HepG2 (cell line): ENCODE results near the gene SMARCC1.

ENCODE experiments used
- CC2D1A ChIP-seq: sonication (generic); formaldehyde crosslinking; IDR thresholded peaks from 2 replicates; pipeline ENCODE4 v1.8.1; 2023; ENCODE audit warnings: mild to moderate bottlenecking, missing genetic modification reagents
- FOXM1 ChIP-seq: sonication (generic); formaldehyde crosslinking; IDR thresholded peaks from 2 replicates; pipeline ENCODE4 v1.5.0; 2020; ENCODE audit warnings: missing genetic modification reagents
- KDM1A ChIP-seq: IDR thresholded peaks from 2 replicates; pipeline ENCODE4 v1.6.1; 2016; ENCODE audit warnings: missing compliant biosample characterization
- KLF11 ChIP-seq: IDR thresholded peaks from 2 replicates; pipeline ENCODE4 v1.6.1; 2016; ENCODE audit warnings: missing compliant biosample characterization
- MAFG ChIP-seq: sonication (generic); formaldehyde crosslinking; IDR thresholded peaks from 2 replicates; pipeline ENCODE4 v1.5.1; 2020; ENCODE audit warnings: mild to moderate bottlenecking, missing genetic modification reagents
- POLR2A ChIP-seq, 2 experiments: IDR thresholded peaks; 2 replicates each; pipeline ENCODE4 v1.6.1; 2011; ENCODE audit warnings: low read depth in 2 of 2, low read length in 2 of 2, mild to moderate bottlenecking in 1 of 2, moderate library complexity in 1 of 2; ENCODE audit not compliant: insufficient read depth in 1 of 2
- POLR2AphosphoS5 ChIP-seq: IDR thresholded peaks from 2 replicates; pipeline ENCODE4 v1.6.1; 2012; ENCODE audit warnings: low read depth, low read length
- ZFP36L1 ChIP-seq: sonication (generic); formaldehyde crosslinking; IDR thresholded peaks from 2 replicates; pipeline ENCODE4 v1.8.0; 2022; ENCODE audit warnings: mild to moderate bottlenecking, missing genetic modification reagents, moderate library complexity
- ZNF431 ChIP-seq: sonication (generic); formaldehyde crosslinking; IDR thresholded peaks from 2 replicates; pipeline ENCODE4 v1.9.0; 2022; ENCODE audit warnings: missing genetic modification reagents, low read depth, mild to moderate bottlenecking, borderline replicate concordance
- ZNF556 ChIP-seq: sonication (generic); formaldehyde crosslinking; IDR thresholded peaks from 2 replicates; pipeline ENCODE4 v1.4.0; 2020; ENCODE audit warnings: mild to moderate bottlenecking, missing genetic modification reagents, borderline replicate concordance
- TF ChIP-seq, protein P1 (sequence below): sonication (generic); formaldehyde crosslinking; IDR thresholded peaks from 2 replicates; pipeline ENCODE4 v1.5.0; 2020; ENCODE audit warnings: mild to moderate bottlenecking, missing genetic modification reagents, moderate library complexity
- TF ChIP-seq, protein P2 (sequence below): sonication (generic); formaldehyde crosslinking; IDR thresholded peaks from 2 replicates; pipeline ENCODE4 v1.5.1; 2020; ENCODE audit warnings: mild to moderate bottlenecking, missing genetic modification reagents, moderate library complexity

DNA sequence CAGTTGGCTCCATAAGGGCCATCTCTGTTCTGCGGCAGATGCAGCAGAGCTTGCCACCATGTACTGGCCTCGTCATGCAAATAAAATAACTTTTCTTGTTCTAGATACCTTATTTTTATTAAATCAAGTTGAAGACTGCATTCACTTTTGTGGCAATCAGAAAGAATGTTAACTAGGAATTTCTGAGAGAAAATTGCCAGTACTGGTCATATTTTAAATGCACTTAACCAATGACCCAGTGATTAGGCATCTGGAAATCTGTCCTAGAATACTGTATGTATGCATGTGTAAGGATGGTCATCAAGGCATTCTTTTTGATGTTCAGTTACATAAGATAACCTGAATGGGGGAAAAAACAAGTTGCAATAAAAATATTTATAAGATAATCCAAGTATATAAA lies 168.8 kb downstream of the SMARCC1 start:
- TF ChIP-seq, protein P1, sequence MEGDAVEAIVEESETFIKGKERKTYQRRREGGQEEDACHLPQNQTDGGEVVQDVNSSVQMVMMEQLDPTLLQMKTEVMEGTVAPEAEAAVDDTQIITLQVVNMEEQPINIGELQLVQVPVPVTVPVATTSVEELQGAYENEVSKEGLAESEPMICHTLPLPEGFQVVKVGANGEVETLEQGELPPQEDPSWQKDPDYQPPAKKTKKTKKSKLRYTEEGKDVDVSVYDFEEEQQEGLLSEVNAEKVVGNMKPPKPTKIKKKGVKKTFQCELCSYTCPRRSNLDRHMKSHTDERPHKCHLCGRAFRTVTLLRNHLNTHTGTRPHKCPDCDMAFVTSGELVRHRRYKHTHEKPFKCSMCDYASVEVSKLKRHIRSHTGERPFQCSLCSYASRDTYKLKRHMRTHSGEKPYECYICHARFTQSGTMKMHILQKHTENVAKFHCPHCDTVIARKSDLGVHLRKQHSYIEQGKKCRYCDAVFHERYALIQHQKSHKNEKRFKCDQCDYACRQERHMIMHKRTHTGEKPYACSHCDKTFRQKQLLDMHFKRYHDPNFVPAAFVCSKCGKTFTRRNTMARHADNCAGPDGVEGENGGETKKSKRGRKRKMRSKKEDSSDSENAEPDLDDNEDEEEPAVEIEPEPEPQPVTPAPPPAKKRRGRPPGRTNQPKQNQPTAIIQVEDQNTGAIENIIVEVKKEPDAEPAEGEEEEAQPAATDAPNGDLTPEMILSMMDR: no peak
- TF ChIP-seq ZFP36L1 (CRISPR knock-in tag) (no peak), ZNF556 (CRISPR knock-in tag) (no peak), CC2D1A (CRISPR knock-in tag) (no peak), FOXM1 (CRISPR knock-in tag) (no peak), MAFG (CRISPR knock-in tag) (no peak), POLR2A (IDR thresholded peaks at IDR 0.05; ENCODE audit: insufficient read depth in 1 of 2, low read depth in 2 of 2, low read length in 2 of 2) (no peak), POLR2AphosphoS5 (no peak), KDM1A (CRISPR knock-in tag) (no peak), ZNF431 (no peak), KLF11 (CRISPR knock-in tag) (no peak)
- TF ChIP-seq, protein P2, sequence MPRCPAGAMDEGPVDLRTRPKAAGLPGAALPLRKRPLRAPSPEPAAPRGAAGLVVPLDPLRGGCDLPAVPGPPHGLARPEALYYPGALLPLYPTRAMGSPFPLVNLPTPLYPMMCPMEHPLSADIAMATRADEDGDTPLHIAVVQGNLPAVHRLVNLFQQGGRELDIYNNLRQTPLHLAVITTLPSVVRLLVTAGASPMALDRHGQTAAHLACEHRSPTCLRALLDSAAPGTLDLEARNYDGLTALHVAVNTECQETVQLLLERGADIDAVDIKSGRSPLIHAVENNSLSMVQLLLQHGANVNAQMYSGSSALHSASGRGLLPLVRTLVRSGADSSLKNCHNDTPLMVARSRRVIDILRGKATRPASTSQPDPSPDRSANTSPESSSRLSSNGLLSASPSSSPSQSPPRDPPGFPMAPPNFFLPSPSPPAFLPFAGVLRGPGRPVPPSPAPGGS (CRISPR knock-in tag): no peak
